GM13976 (cell line): Measurements from ENCODE around the gene SFI1.
A peak's percentile ranks its signal among the peaks of the same experiment; 100 is the strongest.

Experiments used
- DNase-seq: peaks from one replicate; pipeline ENCODE4 v3.0.0; 2012; ENCODE audit warnings: low spot score
- in situ Hi-C: fragments of 300-500 bp; cut with MboI; formaldehyde crosslinking; loops from one replicate; pipeline ENCODE4 v1.12.0; 2022; ENCODE audit warnings: low sequenced_read_pairs, mixed read lengths, inconsistent platforms; ENCODE audit not compliant: unreplicated experiment
- TF ChIP-seq, protein P1 (sequence below): IDR thresholded peaks from 2 replicates; pipeline ENCODE4 v1.5.1; 2012; ENCODE audit warnings: borderline replicate concordance, mild to moderate bottlenecking; ENCODE audit not compliant: insufficient read depth; ENCODE audit errors: extremely low read depth, missing control alignments, control extremely low read depth

The SFI1 gene

DNA sequence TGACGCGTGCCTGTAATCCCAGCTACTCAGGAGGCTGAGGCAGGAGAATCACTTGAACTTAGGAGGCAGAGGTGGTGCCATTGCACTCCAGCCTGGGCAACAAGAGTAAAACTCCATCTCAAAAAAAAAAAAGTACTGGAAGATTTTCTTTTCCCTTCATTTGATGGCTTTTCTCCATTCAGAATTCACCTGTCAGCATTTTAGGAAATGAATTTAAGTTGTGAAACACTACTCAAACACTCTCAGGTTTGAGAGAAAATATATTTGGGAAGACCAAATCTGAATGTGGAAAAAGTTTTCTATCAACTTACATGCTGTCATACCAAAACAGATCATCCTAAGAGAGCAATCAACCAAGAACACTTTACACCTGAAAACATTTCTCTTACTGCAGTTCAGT is 9.4 kb upstream of the SFI1 start:
- in situ Hi-C loops = no loop called here

DNA sequence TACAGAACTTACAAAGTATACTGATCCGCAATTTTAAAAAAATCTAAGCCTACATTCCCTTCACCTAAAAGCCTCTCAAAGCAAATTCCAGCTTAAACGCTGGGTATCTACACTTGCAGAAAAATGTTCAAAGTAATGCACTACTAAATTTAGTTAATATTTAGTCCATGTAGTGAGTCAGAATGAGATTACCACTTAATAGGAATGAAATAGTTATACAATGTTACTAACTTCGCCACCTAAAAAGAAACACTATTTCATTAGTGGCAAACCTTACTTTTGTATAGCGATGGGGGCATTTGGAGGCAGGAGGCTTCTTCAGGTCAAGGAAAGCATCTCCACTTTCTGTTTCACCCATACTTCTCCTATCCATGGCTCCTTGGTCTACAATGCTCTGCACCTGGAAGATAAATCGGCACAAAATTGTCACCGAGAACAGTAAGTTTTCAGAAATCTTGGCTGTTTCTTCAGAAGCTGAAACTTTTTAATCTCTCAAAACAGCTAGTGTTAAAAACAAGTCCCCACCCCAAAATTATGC is 7.9 kb upstream of the SFI1 start:
- TF ChIP-seq, protein P1, sequence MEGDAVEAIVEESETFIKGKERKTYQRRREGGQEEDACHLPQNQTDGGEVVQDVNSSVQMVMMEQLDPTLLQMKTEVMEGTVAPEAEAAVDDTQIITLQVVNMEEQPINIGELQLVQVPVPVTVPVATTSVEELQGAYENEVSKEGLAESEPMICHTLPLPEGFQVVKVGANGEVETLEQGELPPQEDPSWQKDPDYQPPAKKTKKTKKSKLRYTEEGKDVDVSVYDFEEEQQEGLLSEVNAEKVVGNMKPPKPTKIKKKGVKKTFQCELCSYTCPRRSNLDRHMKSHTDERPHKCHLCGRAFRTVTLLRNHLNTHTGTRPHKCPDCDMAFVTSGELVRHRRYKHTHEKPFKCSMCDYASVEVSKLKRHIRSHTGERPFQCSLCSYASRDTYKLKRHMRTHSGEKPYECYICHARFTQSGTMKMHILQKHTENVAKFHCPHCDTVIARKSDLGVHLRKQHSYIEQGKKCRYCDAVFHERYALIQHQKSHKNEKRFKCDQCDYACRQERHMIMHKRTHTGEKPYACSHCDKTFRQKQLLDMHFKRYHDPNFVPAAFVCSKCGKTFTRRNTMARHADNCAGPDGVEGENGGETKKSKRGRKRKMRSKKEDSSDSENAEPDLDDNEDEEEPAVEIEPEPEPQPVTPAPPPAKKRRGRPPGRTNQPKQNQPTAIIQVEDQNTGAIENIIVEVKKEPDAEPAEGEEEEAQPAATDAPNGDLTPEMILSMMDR = no peak
- DNase-seq = peak; percentile 35
- in situ Hi-C loops = no loop called here

More for the DNA sequence above, 9.4 kb upstream of the SFI1 start:
- TF ChIP-seq, protein P1 = no peak
- no peak for DNase-seq

DNA sequence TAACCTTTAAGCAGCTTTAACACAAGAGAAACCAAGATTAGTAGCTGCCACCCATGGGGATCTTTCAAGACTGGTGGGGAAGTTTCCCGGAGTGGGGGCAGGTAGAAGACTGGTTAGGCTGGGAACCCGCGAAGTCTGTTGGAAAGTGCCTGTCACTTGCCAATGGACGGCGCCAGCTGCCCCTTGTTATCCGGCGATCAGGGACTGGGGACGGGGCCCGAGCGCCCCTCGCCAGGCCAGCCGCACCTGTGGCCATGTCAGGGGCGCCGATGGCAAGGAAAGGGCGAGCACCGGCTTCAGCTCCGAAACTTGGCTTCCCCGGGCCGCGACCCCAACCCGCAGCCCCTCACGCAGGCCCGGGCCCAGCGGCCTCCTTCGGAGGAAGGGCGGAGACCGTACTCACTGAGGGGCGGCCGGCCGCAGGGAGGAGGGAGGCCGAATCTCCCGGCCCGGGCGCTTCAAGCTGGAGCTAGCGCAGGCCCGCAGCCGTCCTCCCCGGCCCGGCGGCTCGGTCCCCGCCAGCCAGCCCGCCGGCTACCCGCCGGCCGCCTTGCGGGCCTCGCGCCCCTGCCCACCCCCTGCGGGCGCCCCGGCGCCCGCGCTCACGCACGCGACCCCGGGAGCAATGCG is 7.2 kb upstream of the SFI1 start:
- peak; percentile 69 for DNase-seq
- TF ChIP-seq, protein P1 = no peak
- in situ Hi-C loops = no loop called here

DNA sequence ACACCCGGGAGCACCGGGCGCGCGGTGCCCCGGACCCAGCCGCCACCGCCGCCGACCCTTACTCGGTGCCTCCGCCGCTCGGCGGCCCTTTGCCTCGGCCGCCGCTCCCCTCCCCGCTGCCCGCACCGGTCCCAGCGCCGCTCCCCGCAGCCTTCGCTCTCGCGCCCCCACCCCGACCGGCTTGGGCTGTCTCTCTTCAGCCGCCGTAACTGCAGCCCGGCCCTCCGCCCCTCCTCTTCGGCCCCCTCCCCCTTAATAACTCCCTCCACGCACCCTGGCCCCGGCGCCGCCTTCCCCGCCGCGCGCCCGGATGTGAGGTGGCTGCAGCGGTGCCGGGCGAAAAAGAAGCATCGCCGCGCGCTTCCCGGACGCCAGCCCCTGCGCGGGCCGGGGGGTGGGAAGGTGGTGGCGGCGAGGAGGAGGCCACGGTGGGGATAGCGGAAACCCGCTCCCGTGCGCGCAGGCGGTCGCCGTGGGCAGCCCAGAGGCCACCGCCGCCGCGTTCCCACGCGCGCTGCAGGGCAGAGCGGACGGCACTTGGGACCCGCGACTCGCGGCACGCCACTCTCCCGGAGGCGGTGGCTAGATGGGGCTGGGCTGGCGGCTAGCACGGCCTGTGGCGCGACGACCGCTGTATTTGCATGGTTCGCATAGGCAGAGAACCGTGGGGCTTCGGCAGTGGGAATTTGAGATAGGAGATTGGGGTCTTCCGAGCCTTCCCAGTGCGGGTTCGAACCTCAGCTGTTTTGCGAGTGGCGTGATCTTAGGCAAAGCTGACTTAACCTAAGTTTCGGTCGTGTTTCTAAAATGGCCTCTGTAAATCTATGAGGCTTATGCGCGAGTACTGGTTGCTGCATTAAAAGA is 6.5 kb upstream of the SFI1 start, which contains the start of gene EIF4ENIF1:
Gene EIF4ENIF1 (minus strand): TSS at position 211 of the 864 bp plus-strand sequence. CDS start 1,124 bp downstream, outside the sequence.
- TF ChIP-seq, protein P1 = no peak
- peak; percentile 93 for DNase-seq
- in situ Hi-C loops = no loop called here

DNA sequence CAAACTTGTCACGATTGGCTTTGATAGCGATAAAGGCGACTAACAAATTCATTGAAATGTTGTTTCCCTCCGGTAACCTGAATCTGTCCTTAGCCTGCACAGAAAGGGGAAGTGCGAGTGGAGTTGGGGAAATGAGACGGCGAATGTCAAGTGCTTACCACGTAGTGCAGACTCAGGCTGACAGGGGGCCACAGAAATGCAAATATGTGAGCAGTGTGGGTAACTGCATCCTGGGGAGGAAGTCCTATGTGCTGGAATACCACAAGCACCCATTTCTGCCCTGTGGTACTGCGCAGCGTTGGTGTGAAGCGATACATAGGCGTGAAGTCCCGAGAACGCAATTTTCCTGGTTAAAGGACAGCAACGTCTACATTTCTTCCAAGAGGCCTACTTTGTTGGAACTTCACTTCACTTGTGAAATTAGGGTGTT is 5.8 kb upstream of the SFI1 start:
- TF ChIP-seq, protein P1 = no peak
- peak; percentile 79 for DNase-seq
- in situ Hi-C loops = no loop called here

DNA sequence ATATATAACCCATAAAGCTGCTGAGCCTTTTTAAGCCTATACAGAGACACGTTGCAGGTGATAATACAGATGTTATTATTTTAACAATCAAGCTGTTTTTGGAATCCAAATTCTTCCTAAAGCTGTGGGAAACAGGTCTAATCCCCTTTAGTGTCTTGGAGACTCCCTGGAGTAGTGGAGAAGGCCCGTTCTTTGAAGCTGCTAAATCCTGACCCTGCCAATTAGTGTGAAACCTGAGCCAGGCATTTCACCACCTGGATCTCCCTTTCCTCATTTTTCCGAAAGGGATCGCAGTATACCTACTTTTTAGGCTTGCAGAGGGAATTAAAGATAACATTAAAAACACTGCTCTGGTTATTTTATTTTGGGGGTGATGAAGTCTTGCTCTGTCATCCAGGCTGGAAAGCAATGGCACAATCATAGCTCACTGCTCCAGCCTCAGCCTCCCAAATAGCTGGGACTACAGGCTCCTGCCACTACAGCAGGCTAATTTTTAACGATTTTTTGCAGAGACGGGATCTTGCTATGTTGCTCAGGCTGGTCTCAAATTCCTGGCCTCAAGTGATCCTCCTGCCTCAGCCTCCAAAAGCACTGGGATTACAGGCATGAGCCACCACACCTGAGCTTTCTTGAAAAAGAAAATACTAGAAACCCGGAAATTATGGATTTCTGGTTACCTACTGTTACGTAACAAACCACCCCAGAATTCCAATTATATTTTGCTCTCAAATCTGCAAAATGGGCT is 4.9 kb upstream of the SFI1 start:
- TF ChIP-seq, protein P1 = no peak
- DNase-seq = no peak
- in situ Hi-C loops = no loop called here
